ENCODE results near the gene ANKRD30A.

GRCh38 chr10:37403776-37404175, 278.4 kb downstream of the ANKRD30A start:
- TF ChIP-seq POLR2A (IDR thresholded peaks at IDR 0.05): no peak
- TF ChIP-seq, protein P1, sequence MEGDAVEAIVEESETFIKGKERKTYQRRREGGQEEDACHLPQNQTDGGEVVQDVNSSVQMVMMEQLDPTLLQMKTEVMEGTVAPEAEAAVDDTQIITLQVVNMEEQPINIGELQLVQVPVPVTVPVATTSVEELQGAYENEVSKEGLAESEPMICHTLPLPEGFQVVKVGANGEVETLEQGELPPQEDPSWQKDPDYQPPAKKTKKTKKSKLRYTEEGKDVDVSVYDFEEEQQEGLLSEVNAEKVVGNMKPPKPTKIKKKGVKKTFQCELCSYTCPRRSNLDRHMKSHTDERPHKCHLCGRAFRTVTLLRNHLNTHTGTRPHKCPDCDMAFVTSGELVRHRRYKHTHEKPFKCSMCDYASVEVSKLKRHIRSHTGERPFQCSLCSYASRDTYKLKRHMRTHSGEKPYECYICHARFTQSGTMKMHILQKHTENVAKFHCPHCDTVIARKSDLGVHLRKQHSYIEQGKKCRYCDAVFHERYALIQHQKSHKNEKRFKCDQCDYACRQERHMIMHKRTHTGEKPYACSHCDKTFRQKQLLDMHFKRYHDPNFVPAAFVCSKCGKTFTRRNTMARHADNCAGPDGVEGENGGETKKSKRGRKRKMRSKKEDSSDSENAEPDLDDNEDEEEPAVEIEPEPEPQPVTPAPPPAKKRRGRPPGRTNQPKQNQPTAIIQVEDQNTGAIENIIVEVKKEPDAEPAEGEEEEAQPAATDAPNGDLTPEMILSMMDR (IDR thresholded peaks at IDR 0.05): no peak
- no peak for TF ChIP-seq POLR2AphosphoS5 (IDR thresholded peaks at IDR 0.05)
